Urothelium cell line (cell line): Measurements from ENCODE around the gene GIGYF2.

ENCODE experiments used
- DNase-seq: peaks from one replicate; pipeline ENCODE4 v3.0.0; 2011; ENCODE audit warnings: low spot score, mixed read lengths
- FAIRE-seq: peaks from 2 replicates; lab custom pipeline; 2011; peaks lifted over from hg19 to GRCh38; lab: Jason Lieb, UNC

Gene GIGYF2

DNA sequence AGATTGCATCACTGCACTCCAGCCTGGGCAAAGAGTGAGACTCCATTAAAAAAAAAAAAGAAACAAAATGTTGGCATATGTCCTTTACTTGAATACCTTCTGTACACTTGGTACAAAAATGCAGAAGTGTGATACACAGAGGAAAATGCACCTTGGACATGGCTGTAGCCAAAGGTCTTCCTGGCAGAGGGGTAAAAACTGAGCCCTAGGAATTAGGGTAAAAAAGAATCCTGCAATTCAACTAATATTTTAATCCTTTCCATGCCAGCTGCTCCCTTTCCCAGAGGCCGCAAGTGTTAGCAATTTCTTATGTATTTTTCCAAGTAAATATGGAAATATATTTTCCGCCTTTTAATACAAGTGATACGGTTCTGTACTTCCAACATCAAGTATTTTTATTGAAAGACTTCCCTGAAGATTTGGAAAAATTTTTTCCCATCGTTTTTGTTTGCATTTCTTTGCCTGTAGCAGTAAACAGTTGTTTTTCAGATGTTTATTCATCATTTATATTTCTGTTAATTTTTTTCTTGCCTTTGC, 53.1 kb downstream of the GIGYF2 start:
- DNase-seq, result no peak
- FAIRE-seq, result no peak

GRCh38 chr2:232757905-232758304, 60.8 kb downstream of the GIGYF2 start:
- FAIRE-seq, result no peak
- no peak for DNase-seq

DNA sequence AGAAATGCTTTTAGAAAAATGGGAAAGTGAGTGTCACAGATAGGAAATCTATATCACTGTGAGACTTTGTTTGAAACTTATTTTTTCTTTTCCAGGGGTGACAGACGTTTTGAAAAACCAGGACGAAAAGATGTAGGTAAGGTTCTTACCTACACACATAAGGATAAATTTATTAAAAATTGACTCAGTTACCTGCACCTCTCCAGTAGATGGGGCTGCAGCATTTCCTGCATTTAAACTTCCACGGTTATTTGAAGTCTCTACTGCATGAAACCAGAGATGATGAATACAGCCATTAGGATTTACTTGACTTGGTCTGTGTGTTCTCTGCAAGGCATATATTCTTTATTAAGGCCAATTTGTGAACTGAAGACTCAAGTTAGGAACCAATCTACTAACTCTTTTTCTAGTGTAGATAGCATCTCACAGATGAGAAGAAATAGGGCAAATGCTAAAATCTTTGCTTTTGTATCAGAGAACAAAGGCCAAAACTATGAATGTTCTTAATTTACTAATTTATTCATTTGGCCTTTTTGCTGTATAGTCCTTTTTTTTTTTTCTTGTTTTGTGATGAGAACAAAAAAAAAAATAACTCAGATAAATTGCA, 64.3 kb downstream of the GIGYF2 start:
- FAIRE-seq, result no peak
- peak; percentile 42 for DNase-seq

GRCh38 chr2:232767866-232768265, 70.7 kb downstream of the GIGYF2 start:
- FAIRE-seq, result no peak

DNA sequence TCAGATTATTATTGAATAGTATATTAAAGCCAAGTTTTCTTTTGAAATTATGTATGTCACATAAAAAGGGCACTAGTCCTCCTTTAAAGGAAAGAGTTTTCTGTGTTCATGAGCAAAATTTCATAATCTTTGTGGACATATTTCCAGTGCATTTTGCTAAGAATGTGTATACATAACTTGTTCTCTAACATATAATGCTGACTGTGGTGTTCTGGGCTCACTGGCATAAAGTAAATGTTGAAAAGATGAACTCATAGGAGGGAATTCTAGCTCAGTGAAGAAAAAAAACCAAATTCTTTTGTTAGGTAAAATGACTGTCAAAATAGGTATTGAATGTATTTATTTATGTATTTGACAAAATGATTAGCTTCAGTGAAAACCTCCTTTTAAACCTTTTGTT, 73.1 kb downstream of the GIGYF2 start:
- DNase-seq, result no peak

More at GRCh38 chr2:232767866-232768265, 70.7 kb downstream of the GIGYF2 start:
- DNase-seq, result no peak

GRCh38 chr2:232771870-232772269, 74.7 kb downstream of the GIGYF2 start:
- FAIRE-seq (no peak), DNase-seq (no peak)

More for the DNA sequence above, 73.1 kb downstream of the GIGYF2 start:
- FAIRE-seq, result no peak

- no peak for DNase-seq
- no peak for FAIRE-seq
Measured at GRCh38 chr2:232772531-232772930, 75.4 kb downstream of the GIGYF2 start.

- DNase-seq (no peak), FAIRE-seq (no peak)
Measured at GRCh38 chr2:232773815-232774214, 76.7 kb downstream of the GIGYF2 start.

DNA sequence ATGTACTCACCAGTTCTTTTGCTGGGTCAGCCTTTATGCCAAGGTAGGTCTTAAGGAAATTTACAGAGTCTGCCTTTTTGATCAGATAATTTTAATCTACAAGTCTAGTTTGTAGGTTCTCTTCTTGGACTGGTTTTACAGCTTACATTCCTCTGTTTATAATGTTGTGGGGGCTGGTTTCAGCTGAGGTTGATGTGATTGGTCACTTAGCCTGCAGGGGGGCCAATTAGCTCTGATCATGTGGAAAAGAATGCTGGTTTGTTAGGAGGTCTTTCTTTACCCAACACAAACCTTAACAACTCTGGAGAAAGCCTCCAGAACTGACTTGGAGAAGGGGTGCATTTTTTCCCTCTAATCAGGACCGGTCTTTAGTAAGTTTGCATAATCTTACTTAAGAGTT, 79.3 kb downstream of the GIGYF2 start, which contains the start of gene KCNJ13:
Gene KCNJ13, minus strand, starts transcription at position 131 of the 400 bp plus-strand sequence. CDS start 5,203 bp downstream, outside the sequence.
- DNase-seq, result no peak
- no peak for FAIRE-seq

- FAIRE-seq (no peak), DNase-seq (no peak)
Measured at GRCh38 chr2:232777276-232777675, 80.1 kb downstream of the GIGYF2 start.

DNA sequence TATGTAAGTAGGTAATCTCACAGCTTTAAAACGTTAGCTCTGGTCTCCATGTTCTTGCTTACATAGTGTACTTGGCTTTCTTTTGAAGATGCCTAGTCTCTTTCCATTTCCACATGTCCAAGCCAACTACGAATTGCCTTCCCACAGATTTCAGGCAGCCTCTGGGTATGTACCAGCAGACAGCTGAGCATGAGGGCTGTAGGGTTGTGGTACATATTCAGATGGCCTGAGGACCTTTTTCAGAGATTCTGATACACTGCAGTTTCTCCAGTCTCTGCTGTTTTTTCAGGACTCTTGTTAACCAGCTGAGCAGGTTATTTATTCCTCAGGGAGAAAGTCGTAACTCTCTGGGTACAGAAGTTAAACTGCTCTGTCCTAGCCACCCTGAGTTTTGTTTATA, 82.3 kb downstream of the GIGYF2 start:
- DNase-seq, result no peak
- FAIRE-seq, result no peak

DNA sequence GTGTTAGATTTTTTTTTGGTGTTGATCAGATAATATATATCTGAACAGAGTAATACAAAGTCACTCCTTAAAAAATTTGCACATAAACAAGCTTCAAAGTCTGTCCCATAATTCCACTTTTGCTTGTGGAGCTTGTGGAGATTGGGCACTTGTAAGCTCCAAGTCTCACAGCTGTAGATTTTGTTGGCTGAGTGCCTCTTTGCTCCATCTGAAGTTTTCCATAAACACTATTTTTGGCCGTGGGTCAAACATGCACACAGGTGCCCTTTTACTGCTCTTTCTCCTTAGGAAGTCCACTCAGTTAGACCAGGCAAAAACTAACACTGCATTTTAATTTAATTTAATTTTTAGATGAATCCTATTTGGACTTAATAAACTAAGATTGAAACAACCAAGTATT, 82.8 kb downstream of the GIGYF2 start:
- DNase-seq (no peak), FAIRE-seq (no peak)

DNA sequence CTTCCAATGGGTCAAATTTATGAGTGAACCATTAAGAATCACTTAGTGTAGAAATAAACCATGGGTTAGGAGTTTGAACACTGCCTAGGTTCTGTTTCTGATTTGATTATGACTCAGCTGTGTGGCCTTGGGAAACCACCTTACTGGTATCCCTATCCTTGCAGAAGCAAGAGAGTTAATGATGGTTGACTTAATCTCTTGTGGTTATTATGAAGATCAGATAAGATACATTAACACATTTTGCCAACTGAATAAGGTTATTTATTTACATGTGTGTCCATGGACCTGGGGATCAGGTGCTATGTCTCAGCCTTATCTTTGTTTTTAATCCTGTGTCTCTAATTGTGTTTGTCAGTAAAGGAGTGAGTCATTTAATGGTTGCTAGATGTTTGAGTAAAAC, 84.6 kb downstream of the GIGYF2 start:
- DNase-seq (no peak), FAIRE-seq (no peak)

- FAIRE-seq (no peak), DNase-seq (no peak)
Measured at GRCh38 chr2:232783278-232783677, 86.1 kb downstream of the GIGYF2 start.

GRCh38 chr2:232787806-232788205, 90.7 kb downstream of the GIGYF2 start:
- DNase-seq, result no peak
- FAIRE-seq, result no peak

DNA sequence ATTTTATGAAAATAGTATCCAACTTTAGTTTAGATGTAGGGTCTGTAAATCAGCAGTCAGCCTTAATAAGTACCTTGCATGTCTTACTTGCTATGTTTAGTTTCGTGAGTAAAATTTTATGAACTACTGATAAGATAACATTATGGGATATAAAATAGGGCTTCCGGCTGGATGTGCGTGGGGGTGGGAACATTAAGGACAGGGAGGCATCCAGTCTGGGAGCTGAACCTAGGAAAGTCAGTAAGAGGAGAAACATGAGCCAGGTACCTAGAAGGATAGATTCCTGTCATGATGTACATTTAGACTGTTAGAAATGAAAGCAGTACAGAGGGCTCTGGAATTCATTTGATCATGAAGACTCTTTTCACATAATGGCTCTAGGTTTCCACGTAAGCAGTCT, 92.0 kb downstream of the GIGYF2 start:
- no peak for DNase-seq
- no peak for FAIRE-seq

GRCh38 chr2:232791518-232791917, 94.4 kb downstream of the GIGYF2 start:
- DNase-seq (no peak), FAIRE-seq (no peak)

DNA sequence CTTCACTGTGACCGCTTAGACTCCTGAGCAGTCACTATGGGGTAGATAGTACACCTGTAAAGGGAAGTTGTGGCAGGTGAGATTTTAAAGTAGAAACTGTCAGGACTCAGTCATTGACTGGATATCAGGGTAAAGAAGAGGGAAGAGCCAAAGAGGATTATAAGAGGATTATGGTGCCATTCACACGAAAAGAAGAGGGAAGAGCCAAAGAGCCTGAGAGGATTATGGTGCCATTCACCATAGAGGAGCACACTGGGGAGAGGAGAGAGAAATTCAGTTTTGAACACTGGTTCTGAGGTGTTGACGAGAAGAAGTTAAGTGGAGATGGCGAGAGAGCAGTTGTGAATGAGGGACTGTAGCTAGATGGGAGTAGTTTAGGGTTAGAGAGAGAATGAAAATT, 96.1 kb downstream of the GIGYF2 start:
- DNase-seq, result no peak

DNA sequence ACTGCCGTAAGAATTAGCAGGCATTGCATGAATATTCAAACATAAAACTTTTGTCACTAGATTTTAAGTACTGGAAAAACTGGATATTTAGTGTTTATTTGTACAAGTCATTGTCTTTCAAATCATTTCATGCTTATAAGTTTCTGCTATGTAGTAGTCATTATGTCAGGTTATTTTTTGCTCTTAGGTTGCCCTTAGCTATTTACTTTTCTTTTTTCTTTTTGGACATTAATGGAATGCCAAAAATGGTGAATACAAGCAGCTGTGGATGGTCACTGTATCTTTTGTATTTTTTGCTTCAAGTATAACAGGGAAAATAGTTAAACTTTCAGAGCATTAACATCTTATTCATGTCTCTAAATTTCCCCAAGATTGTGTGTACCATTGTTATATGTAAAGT, 97.8 kb downstream of the GIGYF2 start:
- FAIRE-seq (no peak), DNase-seq (no peak)

More for the DNA sequence above, 96.1 kb downstream of the GIGYF2 start:
- FAIRE-seq, result no peak

GRCh38 chr2:232795920-232796319, 98.8 kb downstream of the GIGYF2 start:
- DNase-seq (no peak), FAIRE-seq (no peak)

DNA sequence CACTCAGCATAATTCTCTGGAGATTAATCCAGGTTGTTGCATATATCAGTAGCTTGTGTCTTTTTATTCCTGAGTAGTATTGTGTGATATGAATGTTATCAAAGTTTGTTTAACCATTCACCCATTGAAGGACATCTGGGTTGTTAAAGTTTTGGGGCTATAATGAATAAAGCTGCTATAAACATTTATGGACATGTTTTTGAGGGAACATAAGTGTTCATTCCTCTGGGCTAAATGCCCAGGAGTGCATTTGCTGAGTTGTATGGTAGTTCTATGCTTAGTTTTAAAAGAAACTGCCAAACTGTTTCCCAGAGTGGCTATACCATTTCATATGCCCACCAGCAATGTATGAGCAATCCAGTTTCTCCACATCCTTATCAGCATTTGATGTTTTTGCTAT, 101.1 kb downstream of the GIGYF2 start:
- DNase-seq (no peak), FAIRE-seq (no peak)

GRCh38 chr2:232800166-232800565, 103.0 kb downstream of the GIGYF2 start:
- FAIRE-seq, result no peak
- DNase-seq, result no peak

GRCh38 chr2:232802091-232802490, 105.0 kb downstream of the GIGYF2 start:
- FAIRE-seq (no peak), DNase-seq (no peak)
